GM13976 (cell line): ENCODE results near the gene DEFB131B.

Experiments used
- DNase-seq: peaks from one replicate; pipeline ENCODE4 v3.0.0; 2012; ENCODE audit warnings: low spot score
- in situ Hi-C: fragments of 300-500 bp; cut with MboI; formaldehyde crosslinking; loops from one replicate; pipeline ENCODE4 v1.12.0; 2022; ENCODE audit warnings: low sequenced_read_pairs, mixed read lengths, inconsistent platforms; ENCODE audit not compliant: unreplicated experiment
- TF ChIP-seq, protein P1 (sequence below): IDR thresholded peaks from 2 replicates; pipeline ENCODE4 v1.5.1; 2012; ENCODE audit warnings: borderline replicate concordance, mild to moderate bottlenecking; ENCODE audit not compliant: insufficient read depth; ENCODE audit errors: extremely low read depth, missing control alignments, control extremely low read depth

The DEFB131B gene

DNA sequence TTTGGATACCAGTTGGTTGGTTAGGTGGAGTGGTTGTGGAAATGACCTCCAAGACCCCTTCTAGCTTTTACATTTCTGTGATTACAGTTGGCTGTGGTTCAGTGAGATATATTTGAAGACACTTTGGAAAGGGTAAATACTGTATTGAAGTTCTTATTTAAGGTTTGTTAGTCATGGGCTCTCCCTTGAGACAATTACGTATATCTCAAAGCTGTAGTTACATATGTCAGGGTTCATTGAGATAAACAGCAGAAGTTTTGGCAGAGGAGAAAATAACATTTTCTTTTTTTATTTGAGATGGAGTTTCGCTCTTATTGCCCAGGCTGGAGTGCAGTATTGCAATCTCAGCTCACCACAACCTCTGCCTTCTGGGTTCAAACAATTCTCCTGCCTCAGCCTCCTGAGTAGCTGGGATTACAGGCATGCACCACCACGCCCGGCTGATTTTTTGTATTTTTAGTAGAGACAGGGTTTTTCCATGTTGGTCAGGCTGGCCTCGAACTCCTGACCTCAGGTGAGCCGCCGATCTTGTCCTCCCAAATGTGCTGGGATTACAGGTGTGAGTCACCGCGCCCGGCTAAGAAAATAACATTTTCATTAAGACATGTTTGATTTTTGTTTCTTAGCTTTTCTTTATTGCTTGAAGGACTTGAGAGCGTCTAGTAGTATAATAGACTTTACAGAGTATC is 52.4 kb downstream of the DEFB131B start:
- no peak for DNase-seq
- in situ Hi-C loops, result no loop called here
- TF ChIP-seq, protein P1, sequence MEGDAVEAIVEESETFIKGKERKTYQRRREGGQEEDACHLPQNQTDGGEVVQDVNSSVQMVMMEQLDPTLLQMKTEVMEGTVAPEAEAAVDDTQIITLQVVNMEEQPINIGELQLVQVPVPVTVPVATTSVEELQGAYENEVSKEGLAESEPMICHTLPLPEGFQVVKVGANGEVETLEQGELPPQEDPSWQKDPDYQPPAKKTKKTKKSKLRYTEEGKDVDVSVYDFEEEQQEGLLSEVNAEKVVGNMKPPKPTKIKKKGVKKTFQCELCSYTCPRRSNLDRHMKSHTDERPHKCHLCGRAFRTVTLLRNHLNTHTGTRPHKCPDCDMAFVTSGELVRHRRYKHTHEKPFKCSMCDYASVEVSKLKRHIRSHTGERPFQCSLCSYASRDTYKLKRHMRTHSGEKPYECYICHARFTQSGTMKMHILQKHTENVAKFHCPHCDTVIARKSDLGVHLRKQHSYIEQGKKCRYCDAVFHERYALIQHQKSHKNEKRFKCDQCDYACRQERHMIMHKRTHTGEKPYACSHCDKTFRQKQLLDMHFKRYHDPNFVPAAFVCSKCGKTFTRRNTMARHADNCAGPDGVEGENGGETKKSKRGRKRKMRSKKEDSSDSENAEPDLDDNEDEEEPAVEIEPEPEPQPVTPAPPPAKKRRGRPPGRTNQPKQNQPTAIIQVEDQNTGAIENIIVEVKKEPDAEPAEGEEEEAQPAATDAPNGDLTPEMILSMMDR, result no peak

DNA sequence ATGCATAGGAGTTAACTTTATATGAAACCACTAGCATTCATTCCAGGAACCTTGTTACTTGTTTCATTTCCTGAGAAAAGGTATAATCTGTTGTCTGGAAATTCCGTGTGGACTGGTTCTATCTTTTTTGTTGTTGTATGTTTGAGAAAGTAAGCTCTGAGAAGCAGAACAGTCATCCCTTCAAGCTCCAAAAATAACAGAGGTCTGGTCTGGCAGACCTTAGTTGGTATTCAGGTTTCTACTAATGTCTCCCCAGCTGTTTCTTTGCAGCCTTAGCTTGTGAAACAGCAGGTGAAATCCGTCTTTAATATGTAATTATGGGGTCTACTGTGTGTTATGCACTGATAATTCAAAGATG is 53.0 kb downstream of the DEFB131B start:
- in situ Hi-C loops, result no loop called here
- DNase-seq, result no peak
- TF ChIP-seq, protein P1, result no peak

DNA sequence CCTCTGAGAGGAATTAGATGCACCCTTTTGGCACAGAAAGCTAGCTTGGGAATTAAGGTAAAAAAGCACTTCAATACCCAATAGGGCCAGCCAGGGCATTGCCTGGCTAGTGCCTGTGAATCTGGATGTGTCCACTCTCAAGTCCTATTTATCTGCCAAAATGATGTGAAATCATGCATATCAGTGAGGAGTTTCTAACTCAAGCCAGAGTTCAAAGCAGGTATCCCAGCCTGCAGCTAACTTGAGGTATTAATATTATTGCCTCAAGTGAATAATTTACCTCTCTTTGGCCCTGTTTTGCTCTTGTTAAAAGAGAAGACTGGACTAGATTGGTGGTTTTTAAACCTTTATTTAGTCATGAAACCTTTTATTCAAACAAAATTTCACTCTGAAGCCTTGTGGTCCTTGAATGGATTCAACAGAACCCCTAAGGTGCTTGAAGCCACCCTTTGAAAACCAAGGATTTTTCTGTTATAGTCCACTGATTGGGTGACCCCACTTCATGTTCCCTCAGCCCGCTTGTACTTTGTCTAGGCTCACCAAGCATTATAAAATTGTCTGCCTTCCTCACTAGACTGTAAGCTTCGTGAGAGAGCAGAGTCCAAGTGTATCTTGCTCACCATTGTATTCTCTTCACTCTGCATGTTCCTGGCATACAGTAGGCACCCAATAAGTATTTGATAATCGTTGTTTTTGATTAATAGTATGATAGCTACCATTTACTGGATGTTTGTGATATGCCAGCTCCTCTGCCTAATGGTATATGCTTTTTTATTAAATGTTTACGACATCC is 55.1 kb downstream of the DEFB131B start:
- TF ChIP-seq, protein P1, result no peak
- in situ Hi-C loops, result no loop called here
- no peak for DNase-seq
